ENCODE results near the gene VTI1A. TPM values are rescaled to one million over a fixed set of nuclear protein-coding genes. Genes with fewer than 3 reads are reported as not detected.

The VTI1A gene
- total and polyA plus RNA-seq, 2 of the 4 experiments (the other 2 are of a cell fraction): 9.7 to 24.9 TPM

GRCh38 chr10:112795067-112795466, 348.1 kb downstream of the VTI1A start:
- Histone ChIP-seq H3K36me3 (ENCODE audit: control insufficient read depth, insufficient read depth, low read length) (no peaks in the 10 kb centered on the region), H4K20me1 (ENCODE audit: insufficient read depth, low read length) (no peaks in the 10 kb centered on the region), H2AK9ac (replicated peaks; ENCODE audit: low read depth, low read length, poor library complexity) (no peak overlapping the region), H3K79me1 (ENCODE audit: low read depth in 1 of 2, low read length in 2 of 2) (no peaks in the 10 kb centered on the region), H3K4me1 (ENCODE audit: control insufficient read depth, insufficient read depth, low read length) (peaks cover 8% of the 10 kb centered on the region), H2BK120ac (ENCODE audit: low read depth, low read length) (no peak overlapping the region), H3K23ac (ENCODE audit: low read depth, low read length) (no peak overlapping the region), H3K4ac (ENCODE audit: low read depth, low read length) (no peak overlapping the region), H3K27me3 (ENCODE audit: control insufficient read depth, insufficient read depth, low read length) (no peaks in the 10 kb centered on the region), H3K27ac (ENCODE audit: insufficient read depth, low read length) (no peak overlapping the region), H3K14ac (replicated peaks; ENCODE audit: low read depth, low read length) (no peak overlapping the region), H3K9me1 (ENCODE audit: insufficient read depth, low read length) (peaks cover 3% of the 10 kb centered on the region; the same call in 1 of the 2 replicates), H3K4me2 (ENCODE audit: low read depth, low read length) (no peak overlapping the region), H3K9me3 (ENCODE audit: control insufficient read depth, insufficient read depth, low read length) (no peaks in the 10 kb centered on the region), H4K91ac (ENCODE audit: insufficient read depth, low read depth, low read length) (no peak overlapping the region), H4K5ac (ENCODE audit: low read depth, low read length) (no peak overlapping the region), H3K18ac (ENCODE audit: low read depth, low read length) (no peak overlapping the region), H4K8ac (ENCODE audit: low read depth in 2 of 2, low read length in 2 of 2) (no peak overlapping the region), H2BK5ac (ENCODE audit: low read depth, low read length, poor library complexity, severe bottlenecking) (no peak overlapping the region), H2BK15ac (ENCODE audit: low read depth, low read length) (no peak overlapping the region), H3K4me3 (ENCODE audit: insufficient read depth, low read depth, low read length) (no peak overlapping the region), H2BK20ac (ENCODE audit: low read depth, low read length) (no peak overlapping the region), H2AFZ (replicated peaks; ENCODE audit: low read length, poor library complexity) (no peak overlapping the region), H3K56ac (ENCODE audit: extremely low read depth, insufficient read depth, low read length) (no peak overlapping the region), H2AK5ac (ENCODE audit: low read depth, low read length) (no peak overlapping the region), H3K9ac (ENCODE audit: low read depth, low read length) (no peak overlapping the region)
- CTCF ChIA-PET: interaction anchor here (0.6 kb wide), 1 partner anchor 641 kb away, joined by 4 read pairs; no protein-coding TSS in a partner anchor
- POLR2A ChIA-PET (ENCODE audit: unreplicated experiment): no interaction called here
- no peak for DNase-seq
- TF ChIP-seq POLR2A (IDR thresholded peaks at IDR 0.05; ENCODE audit: low read depth, low read length): no peak
- no peak for TF ChIP-seq NFE2L2 (IDR thresholded peaks at IDR 0.05; ENCODE audit: low read depth, low read length)
- TF ChIP-seq SMC3 (IDR thresholded peaks at IDR 0.05; ENCODE audit: low read depth, low read length): no peak
- TF ChIP-seq MAZ (IDR thresholded peaks at IDR 0.05; ENCODE audit: borderline replicate concordance, low read depth, low read length): no peak
- no peak for TF ChIP-seq CEBPB (IDR thresholded peaks at IDR 0.05; ENCODE audit: low read depth, low read length)
- TF ChIP-seq CTCF (conservative IDR thresholded peaks at IDR 0.05; ENCODE audit: low read depth, low read length): no peak
- TF ChIP-seq ELK1 (IDR thresholded peaks at IDR 0.05; ENCODE audit: borderline replicate concordance, low read depth, low read length): no peak
- no peak for ATAC-seq (ENCODE audit: low read depth)
- dilution Hi-C loops (cut with HindIII; ENCODE audit: low sequenced_read_pairs, unreplicated experiment): no loop called here
- intact Hi-C loops (cut with micrococcal nuclease): no loop called here
- BruUV-seq (replicated peaks): no TSS peak
- in situ Hi-C loops (cut with MboI; ENCODE audit: low sequenced_read_pairs): no loop called here
- no CpG with 5 or more reads among the region's 2 CpGs for WGBS, 2 experiments (ENCODE audit: extremely low coverage in 2 of 2, insufficient read length in 1 of 2)

All from IMR-90 (cell line).